HL-60 (cell line): ENCODE data around the gene CCDC107.

Experiments used
- REST ChIP-seq: IDR thresholded peaks from 2 replicates; pipeline ENCODE4 v1.6.1; 2012; ENCODE audit warnings: low read depth; ENCODE audit not compliant: insufficient replicate concordance
- TF ChIP-seq, protein P1 (sequence below): IDR thresholded peaks from one replicate; pipeline ENCODE4 v1.5.1; 2011; ENCODE audit warnings: low read length, control low read depth, inconsistent platforms; ENCODE audit not compliant: insufficient read depth

DNA sequence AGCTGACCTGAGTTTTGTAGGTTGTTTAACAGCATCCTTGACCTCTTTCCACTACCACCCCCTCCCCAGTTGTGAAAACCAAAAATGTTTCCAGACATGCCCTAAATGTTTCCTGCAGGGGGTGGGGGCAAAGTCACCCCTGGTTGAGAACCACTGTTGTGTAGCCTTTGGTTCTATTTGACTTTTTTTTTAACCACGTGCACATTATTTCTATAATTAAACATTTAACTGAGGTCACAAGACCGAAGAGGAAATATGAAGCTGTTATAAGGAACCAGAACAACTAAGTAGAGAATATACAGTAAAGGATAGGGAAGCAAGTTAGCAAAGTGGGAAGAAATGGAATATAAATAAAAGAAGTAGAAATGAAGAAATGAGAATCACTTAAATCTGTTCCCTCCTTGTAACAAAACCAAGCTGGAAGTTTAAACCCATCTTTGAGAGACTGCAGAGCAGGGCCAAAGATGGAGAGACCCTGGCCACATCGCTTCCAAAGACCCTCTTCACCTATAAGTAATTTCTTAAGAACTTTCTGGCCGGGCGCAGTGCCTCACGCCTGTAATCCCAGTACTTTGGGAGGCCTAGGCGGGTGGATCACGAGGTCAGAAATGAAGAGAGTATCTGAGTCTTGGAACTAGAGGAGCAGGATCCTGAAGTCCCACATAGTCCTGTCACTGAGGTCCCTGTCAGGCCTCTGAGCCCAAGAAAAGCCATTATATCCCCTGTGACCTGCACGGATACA lies 21.8 kb upstream of the CCDC107 start:
- TF ChIP-seq, protein P1, sequence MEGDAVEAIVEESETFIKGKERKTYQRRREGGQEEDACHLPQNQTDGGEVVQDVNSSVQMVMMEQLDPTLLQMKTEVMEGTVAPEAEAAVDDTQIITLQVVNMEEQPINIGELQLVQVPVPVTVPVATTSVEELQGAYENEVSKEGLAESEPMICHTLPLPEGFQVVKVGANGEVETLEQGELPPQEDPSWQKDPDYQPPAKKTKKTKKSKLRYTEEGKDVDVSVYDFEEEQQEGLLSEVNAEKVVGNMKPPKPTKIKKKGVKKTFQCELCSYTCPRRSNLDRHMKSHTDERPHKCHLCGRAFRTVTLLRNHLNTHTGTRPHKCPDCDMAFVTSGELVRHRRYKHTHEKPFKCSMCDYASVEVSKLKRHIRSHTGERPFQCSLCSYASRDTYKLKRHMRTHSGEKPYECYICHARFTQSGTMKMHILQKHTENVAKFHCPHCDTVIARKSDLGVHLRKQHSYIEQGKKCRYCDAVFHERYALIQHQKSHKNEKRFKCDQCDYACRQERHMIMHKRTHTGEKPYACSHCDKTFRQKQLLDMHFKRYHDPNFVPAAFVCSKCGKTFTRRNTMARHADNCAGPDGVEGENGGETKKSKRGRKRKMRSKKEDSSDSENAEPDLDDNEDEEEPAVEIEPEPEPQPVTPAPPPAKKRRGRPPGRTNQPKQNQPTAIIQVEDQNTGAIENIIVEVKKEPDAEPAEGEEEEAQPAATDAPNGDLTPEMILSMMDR = no peak
- no peak for TF ChIP-seq REST
